Fibroblast of skin of scalp (primary cell): ENCODE data around the gene ETS2.
"Not testable (repeated sequence)": the region's sequence is repeated elsewhere in the genome, so short reads cannot be mapped to it uniquely, and the experiment has no call there.

ENCODE experiments used
- DNase-seq: peaks from one replicate; pipeline ENCODE4 v3.0.0-alpha.2; 2013

Gene ETS2

GRCh38 chr21:38839328-38840286 lies 33.9 kb downstream of the ETS2 start:
- DNase-seq = peak; percentile 96

- DNase-seq = no peak
Measured at GRCh38 chr21:38840456-38841300, 34.9 kb downstream of the ETS2 start.

- no peak for DNase-seq
Measured at GRCh38 chr21:38841472-38841871, 35.7 kb downstream of the ETS2 start.

GRCh38 chr21:38842079-38842478 lies 36.4 kb downstream of the ETS2 start:
- no peak for DNase-seq

GRCh38 chr21:38843379-38843778 lies 37.6 kb downstream of the ETS2 start:
- DNase-seq = no peak

- peak; percentile 97 for DNase-seq
Measured at GRCh38 chr21:38843806-38844503, 38.2 kb downstream of the ETS2 start.

GRCh38 chr21:38845374-38845773 lies 39.6 kb downstream of the ETS2 start:
- not testable (repeated sequence) for DNase-seq

GRCh38 chr21:38847556-38847955 lies 41.8 kb downstream of the ETS2 start:
- DNase-seq = peak; percentile 76

- peak; percentile 40 for DNase-seq
Measured at GRCh38 chr21:38848187-38848609, 42.5 kb downstream of the ETS2 start.

GRCh38 chr21:38849776-38850175 lies 44.0 kb downstream of the ETS2 start:
- no peak for DNase-seq

- DNase-seq = no peak
Measured at GRCh38 chr21:38850277-38850951, 44.7 kb downstream of the ETS2 start.

- no peak for DNase-seq
Measured at GRCh38 chr21:38851101-38851500, 45.4 kb downstream of the ETS2 start.

GRCh38 chr21:38852278-38852677 lies 46.5 kb downstream of the ETS2 start:
- no peak for DNase-seq

GRCh38 chr21:38852708-38853107 lies 47.0 kb downstream of the ETS2 start:
- DNase-seq = no peak

GRCh38 chr21:38853421-38853919 lies 47.7 kb downstream of the ETS2 start:
- DNase-seq = peak; percentile 60

- DNase-seq = no peak
Measured at GRCh38 chr21:38857152-38857825, 51.6 kb downstream of the ETS2 start.

- no peak for DNase-seq
Measured at GRCh38 chr21:38858026-38858811, 52.5 kb downstream of the ETS2 start.

GRCh38 chr21:38858812-38859205 lies 53.1 kb downstream of the ETS2 start:
- no peak for DNase-seq

GRCh38 chr21:38859852-38860251 lies 54.1 kb downstream of the ETS2 start:
- DNase-seq = no peak

GRCh38 chr21:38861056-38861455 lies 55.3 kb downstream of the ETS2 start:
- DNase-seq = no peak
